ENCODE data around the gene RAB3GAP2.
"Not testable (repeated sequence)": the region's sequence is repeated elsewhere in the genome, so short reads cannot be mapped to it uniquely, and the experiment has no call there.

Gene RAB3GAP2

DNA sequence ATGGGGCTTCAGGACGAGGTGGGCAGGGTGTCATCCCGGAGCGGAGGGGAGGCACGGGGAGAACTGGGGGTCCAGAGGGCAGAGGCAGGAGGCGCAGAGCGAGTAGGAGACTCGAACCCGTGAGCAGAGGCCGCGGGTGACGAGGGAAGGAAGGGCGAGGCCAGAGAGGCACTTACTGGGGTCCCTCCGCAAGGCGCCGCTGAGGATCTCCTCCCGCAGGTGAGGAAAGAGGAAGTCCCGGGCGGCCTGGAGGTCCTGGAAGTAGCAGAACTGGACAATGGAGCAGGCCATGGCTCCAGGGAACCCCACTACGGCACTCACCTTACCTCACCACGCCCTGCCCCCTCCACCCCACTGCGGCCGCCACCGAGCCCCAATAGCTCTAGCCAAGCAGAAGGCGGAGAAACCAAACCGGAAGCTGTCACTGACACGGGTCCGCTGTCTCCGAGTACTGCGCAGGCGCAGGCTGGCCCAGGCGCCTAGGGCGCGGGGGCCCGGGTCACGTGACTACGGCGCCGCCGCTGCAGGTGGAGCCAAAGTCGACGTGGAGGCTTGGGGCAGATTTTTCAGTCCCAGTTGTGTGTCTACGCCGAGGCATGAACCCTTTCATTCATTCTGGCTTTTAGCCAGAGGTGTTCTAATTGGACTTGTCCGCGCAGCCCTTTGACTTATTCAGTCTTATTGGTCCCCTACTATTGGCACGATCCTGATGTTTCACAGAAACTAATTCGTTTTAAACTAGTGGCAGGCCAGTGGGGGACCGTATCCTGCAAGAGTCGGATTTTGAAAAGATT lies at the start of gene RAB3GAP2:
Gene RAB3GAP2 (minus strand): TSS at position 407 of the 794 bp plus-strand sequence. CDS start 116 bp downstream, at position 291.
- DNase-seq, result peak; percentile 97

GRCh38 chr1:220321758-220322157 lies 49.5 kb upstream of the RAB3GAP2 start:
- no peak for DNase-seq

GRCh38 chr1:220320709-220321108 lies 48.5 kb upstream of the RAB3GAP2 start:
- no peak for DNase-seq

DNA sequence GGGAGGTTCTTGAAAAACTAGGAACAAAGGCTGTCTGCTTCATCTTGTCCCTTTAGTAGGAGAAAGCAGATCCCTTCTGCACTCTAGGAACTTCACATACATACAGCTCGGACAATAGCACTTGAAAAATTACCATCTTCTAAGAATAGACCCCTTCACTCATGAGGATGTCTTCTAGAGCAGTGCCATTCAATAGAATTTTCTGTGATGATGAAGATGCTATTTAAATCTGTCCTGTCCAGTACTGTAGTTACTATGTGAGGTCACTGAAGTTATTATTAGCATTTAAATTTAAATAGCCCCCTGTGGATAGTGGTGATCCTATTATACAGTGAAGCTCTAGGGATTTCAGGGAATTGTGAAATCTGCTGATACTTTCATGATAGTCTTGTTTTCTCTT lies 46.4 kb upstream of the RAB3GAP2 start:
- DNase-seq, result no peak

DNA sequence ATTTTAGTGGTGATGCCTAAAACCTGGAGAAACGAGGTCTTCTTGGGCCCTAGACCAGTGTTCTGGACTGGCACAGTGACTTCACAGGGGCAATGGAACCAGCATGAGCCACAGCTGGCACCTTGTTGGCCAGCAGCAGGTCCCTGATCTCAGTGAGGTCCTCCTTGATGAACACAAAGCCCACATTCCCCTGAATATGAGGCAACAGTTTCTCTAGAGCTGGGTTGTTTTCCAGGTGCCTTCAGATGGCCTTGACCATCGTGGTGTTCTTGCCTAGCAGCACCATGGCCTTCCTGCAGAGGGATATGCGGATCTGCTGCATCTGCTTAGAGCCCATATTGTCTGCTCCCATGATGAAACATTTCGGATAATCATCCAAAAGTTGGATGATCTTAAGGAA lies 44.9 kb upstream of the RAB3GAP2 start:
- no peak for DNase-seq

GRCh38 chr1:220316305-220316704 lies 44.1 kb upstream of the RAB3GAP2 start:
- DNase-seq, result no peak

DNA sequence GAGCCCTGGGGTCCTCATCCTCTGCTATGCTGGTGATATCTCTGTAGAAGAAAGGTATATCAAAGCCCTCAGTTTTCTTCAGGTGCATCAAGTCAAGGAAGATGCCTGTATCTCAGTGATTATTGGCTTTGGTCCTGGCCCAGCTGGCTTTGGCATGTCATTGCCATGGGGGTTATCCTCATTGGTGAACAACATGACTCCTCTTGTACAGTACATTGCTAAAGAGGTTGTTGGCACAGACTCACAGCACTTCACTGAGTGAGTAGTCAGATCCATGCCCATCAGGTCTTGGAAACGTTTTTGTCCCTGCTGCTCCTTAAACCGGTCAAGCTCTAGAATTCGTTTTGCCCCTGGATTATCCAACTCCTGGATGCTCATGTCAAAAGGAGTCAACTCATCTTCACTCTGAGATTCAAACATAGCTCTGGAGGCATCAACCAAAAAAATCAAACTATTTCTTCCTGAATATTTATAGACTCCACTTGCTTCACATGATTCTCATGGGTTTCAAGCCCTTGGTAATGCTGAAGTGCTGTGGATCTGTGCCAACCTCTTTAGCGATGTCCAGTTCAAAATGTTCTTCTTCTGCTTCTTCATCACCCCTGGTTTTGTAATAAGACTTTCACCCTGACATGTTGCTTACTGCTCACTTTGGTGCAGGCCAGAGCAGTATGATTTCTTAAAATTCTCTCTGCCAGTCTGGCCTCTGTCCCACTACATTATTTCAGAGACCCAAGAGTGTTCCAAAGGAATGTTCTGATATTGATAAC lies 43.0 kb upstream of the RAB3GAP2 start:
- DNase-seq, result no peak

DNA sequence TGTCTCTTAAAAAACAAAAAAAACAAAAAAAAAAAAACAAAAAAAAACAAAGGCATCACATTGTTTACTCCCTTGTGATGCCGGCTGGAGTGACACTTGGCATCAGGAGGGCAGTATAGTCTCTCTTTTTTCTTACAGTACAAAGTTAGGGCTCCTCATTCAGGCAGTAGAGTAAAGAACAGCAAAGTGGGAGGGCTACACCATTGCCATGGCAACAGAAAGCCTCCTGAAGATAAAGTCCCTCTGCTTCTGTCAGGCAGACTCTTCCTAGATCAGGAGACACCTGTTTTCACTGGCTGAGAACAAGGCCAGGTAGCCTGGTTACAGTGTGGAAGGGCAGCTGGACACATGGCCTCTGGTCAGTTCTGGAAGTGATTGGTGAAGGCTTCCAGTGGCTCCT lies 41.3 kb upstream of the RAB3GAP2 start:
- no peak for DNase-seq

DNA sequence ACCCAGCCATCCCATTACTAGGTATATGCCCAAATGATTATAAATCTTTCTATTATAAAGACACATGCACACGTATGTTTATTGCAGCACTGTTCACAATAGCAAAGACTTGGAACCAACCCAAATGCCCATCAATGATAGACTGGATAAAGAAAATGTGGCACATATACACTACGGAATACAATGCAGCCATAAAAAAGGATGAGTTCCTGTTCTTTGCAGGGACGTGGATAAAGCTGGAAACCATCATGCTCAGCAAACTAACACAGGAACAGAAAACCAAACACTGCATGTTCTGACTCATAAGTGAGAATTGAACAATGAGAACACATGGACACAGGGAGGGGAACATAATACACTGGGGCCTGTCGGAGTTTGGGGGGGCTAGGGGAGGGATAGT lies 37.9 kb upstream of the RAB3GAP2 start:
- not testable (repeated sequence) for DNase-seq

GRCh38 chr1:220307607-220308006 lies 35.4 kb upstream of the RAB3GAP2 start:
- DNase-seq, result no peak

GRCh38 chr1:220306339-220306738 lies 34.1 kb upstream of the RAB3GAP2 start:
- DNase-seq, result no peak

GRCh38 chr1:220303871-220304270 lies 31.6 kb upstream of the RAB3GAP2 start:
- DNase-seq, result no peak

DNA sequence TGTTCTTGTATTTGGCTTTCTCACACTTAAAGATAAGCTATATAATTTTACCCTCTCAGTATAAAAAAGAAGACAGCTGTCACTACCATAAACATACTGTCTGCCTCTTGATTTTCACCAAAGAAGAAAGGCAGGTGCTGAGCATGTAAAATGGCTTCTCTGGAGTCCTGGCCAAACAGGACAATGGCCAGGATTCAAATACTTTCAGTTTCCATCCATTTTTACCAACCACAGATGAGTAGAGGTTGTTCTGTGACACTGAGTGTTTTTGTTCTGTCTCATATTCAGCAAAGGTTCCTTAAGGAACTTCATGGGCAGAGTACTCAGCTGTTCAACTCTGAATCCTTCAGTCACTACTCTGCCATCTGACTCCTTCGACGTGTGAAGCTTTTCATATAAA lies 29.4 kb upstream of the RAB3GAP2 start:
- no peak for DNase-seq

DNA sequence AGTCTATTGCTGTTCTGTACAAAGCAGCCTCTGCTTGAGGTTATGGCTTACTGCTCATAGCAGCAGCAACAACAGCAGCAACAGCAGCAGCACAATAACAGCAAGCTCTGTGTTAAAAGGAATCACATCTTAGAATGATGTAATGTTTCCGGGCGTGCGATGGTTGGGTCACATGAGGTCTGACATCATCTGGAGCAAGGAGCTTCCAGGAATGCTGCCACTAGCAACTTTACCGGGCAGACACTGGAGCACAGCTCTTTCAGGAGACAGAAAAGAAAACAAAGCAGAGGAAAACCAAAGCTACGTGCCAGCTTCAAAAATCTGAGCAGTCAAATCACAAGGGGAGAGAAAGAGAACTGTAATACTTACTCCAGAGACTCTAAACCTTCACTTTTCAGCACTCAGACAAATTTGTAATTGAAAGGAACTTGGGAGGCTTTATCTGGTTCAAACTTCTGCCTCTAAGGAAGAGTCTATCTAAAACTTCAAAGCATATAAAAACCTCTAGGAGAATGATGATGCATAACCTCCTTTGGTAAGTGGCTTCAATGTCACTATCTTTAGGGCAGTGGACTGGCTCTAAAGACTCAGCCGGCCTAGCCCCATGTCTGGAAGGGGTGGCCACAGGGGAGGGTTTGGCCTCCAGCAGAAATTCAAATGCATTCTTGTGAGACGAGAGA lies 28.3 kb upstream of the RAB3GAP2 start:
- DNase-seq, result no peak

GRCh38 chr1:220299337-220299736 lies 27.1 kb upstream of the RAB3GAP2 start:
- DNase-seq, result no peak

DNA sequence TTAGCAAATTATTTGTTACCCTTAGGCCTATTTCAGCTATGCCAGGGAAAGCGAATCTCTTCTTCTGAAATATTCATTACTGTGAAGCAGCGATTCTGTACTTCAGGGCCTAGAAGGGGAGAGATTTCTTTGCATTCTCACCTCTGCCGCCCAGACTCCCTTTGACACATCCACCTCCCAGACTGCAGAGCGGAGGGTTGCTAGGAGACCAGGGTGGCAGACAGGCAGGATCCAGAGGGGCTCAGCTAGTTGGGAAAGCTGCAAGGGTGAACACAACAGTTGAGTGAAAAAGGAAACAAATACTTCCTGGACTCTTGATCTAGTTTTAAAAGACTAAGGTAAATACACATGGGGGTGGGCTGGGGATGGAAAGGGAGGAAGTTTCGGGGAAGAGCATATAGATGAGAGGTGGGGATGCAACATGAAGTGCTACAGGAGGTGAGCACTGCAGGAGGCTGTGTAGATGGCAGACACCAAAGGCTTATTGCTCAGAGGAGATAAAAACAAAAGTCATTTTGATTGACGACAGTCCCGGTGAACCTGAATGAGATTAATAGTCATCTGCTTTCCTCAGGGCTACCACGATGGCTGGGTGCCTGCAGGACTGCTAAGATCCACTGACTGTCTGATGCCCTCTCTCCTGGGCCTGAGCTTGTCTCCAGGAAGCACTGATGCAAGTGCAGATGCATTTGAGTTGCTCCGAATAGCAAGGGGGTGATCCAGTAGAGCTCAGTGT lies 26.4 kb upstream of the RAB3GAP2 start:
- no peak for DNase-seq

GRCh38 chr1:220296981-220297380 lies 24.7 kb upstream of the RAB3GAP2 start:
- DNase-seq, result no peak

GRCh38 chr1:220294846-220295301 lies 22.6 kb upstream of the RAB3GAP2 start:
- DNase-seq, result no peak

- no peak for DNase-seq
Measured at GRCh38 chr1:220291580-220291979, 19.3 kb upstream of the RAB3GAP2 start.

DNA sequence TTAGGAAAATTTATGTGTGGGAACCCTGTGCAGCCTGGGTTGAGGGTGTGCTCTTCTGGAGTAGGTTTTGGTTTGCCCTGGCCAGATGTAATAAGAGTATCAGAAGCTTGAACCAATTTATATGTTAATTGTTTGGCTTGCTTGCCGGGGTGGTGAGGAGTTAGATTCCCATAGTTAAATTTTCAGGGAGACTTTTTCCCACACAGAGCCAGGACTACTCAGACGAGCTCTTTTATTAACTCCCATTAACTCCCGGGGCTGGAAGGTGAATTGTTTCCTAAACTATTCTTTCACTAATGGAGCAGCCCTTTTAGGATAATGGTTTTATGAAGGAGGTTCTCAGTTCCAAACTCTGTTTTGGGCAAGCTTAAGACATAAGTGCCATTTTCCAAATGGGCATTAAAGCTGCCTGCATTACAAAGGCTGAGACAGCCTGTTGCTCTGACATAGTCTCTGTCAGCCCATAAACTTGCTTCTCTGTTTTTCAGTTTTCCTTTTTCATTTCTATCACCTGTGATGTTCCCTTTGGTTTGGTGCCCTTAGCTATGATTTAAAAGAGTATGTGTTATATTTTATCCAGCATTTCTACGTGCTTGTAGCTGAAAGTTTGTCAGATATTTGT lies 18.0 kb upstream of the RAB3GAP2 start:
- DNase-seq, result no peak

DNA sequence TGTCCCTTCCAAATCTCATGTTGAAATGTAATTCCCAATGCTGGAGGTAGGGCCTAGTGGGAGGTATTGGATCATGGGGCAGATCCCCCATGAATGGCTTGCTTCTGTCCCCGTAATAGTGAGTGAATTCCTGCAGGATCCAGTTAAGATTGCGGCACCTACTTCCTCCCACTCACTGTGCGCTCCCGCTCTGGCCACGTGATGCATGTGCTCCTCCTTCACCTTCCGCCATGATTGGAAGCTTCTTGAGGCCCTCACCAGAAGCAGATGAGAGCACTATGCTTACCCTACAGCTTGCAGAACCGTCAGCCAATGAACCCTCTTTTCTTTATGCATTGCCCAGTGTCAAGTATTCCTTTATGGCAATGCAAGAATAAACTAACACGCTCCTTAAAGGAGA lies 14.9 kb upstream of the RAB3GAP2 start:
- no peak for DNase-seq

- no peak for DNase-seq
Measured at GRCh38 chr1:220283625-220284024, 11.4 kb upstream of the RAB3GAP2 start.

Data from CD4-positive, alpha-beta T cell treated with Interleukin-4 for 4 hours (primary cell).